Vagina (tissue), 2 donors: ENCODE data around the gene CREB5.

Experiments used
- POLR2A ChIP-seq, 2 donors: fragments of 450-650 bp; IDR thresholded peaks; one replicate each; pipeline ENCODE4 v1.6.1; 2017; ENCODE audit warnings: antibody characterized with exemption in 2 of 2, mild to moderate bottlenecking in 2 of 2, moderate library complexity in 2 of 2
- TF ChIP-seq, protein P1 (sequence below), 3 experiments: fragments of 450-650 bp in 2 of 3; fragments of 200-600 bp in 1 of 3; sonication (generic) in 1 of 3; IDR thresholded peaks; one replicate each; pipeline ENCODE4 v1.5.1; 2017 to 2019; ENCODE audit warnings: antibody characterized with exemption in 3 of 3, mild to moderate bottlenecking in 2 of 3, moderate library complexity in 2 of 3

DNA sequence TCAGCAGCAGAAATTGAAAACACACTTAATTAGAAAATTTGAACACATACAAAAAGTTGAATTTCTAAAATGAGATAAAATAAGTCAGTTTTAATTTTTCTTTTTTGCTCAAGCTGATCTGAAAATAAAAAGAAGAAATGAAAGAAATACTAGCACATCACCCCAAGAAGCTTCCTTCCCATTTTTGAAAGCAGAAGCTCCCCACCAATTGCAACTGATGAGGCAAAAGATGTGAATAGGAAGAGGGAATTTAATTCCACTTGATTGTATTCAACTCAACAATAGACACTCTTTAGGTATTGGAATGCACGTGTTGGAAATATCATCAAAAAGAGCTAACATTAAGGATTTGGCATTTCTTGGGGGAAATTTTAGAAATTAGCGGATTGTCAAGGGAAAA, 370.0 kb downstream of the CREB5 start:
- TF ChIP-seq, protein P1, sequence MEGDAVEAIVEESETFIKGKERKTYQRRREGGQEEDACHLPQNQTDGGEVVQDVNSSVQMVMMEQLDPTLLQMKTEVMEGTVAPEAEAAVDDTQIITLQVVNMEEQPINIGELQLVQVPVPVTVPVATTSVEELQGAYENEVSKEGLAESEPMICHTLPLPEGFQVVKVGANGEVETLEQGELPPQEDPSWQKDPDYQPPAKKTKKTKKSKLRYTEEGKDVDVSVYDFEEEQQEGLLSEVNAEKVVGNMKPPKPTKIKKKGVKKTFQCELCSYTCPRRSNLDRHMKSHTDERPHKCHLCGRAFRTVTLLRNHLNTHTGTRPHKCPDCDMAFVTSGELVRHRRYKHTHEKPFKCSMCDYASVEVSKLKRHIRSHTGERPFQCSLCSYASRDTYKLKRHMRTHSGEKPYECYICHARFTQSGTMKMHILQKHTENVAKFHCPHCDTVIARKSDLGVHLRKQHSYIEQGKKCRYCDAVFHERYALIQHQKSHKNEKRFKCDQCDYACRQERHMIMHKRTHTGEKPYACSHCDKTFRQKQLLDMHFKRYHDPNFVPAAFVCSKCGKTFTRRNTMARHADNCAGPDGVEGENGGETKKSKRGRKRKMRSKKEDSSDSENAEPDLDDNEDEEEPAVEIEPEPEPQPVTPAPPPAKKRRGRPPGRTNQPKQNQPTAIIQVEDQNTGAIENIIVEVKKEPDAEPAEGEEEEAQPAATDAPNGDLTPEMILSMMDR (IDR thresholded peaks at IDR 0.05): no peak
- TF ChIP-seq POLR2A (IDR thresholded peaks at IDR 0.05): no peak
